HCT116 (cell line): ENCODE data around the gene PCNX1. TPM values are rescaled to one million over a fixed set of nuclear protein-coding genes. Genes with fewer than 3 reads are reported as not detected.

ENCODE experiments used
- ATAC-seq: fragments of 200-7000 bp; cut with Tn5 transposase; 2 replicates; pipeline ENCODE4 v1.9.1; 2020; ENCODE audit warnings: mild to moderate bottlenecking, moderate library complexity
- BruUV-seq: library from RNA; stranded (reverse); fragments of 400-500 nt; replicated peaks from 2 replicates; lab custom pipeline; 2021; lab: Mats Ljungman, UMichigan
- CTCF ChIA-PET: fragments of 300-600 bp; sonication (Branson Sonifier 250); formaldehyde crosslinking; loops from one replicate; lab custom pipeline; 2021; ENCODE audit warnings: antibody characterized with exemption; lab: Charles Lee
- POLR2A ChIA-PET: fragments of 300-600, 350-600 bp; sonication (Branson Sonifier 250); formaldehyde crosslinking; loops from one replicate; lab custom pipeline; 2021; ENCODE audit warnings: antibody characterized with exemption; lab: Charles Lee
- RAD21 ChIA-PET, 2 experiments: fragments of 300-600 bp; sonication (Branson Sonifier 250); formaldehyde crosslinking; loops; one replicate each; lab custom pipeline; 2023; ENCODE audit warnings: low total read pairs in 2 of 2; ENCODE audit not compliant: uncharacterized antibody in 2 of 2, unreplicated experiment in 2 of 2, low non-redundant PET in 1 of 2; lab: Charles Lee
- DNase-seq: peaks from one replicate; pipeline ENCODE4 v3.0.0-alpha.2; 2010; ENCODE audit warnings: low read depth, low spot score
- H2AFZ ChIP-seq: fragments of 200-600 bp; shearing (Covaris generic), sonication (generic); 2 replicates; pipeline ENCODE4 v1.6.1; 2017; ENCODE audit warnings: low read depth, mixed run types, mixed read lengths, antibody characterized with exemption, low read length; ENCODE audit not compliant: poor library complexity, severe bottlenecking
- H3K27ac ChIP-seq: 2 replicates; pipeline ENCODE4 v1.5.1; 2012; ENCODE audit warnings: low read depth, low read length
- H3K27me3 ChIP-seq: fragments of 200-600 bp; sonication (generic); 2 replicates; pipeline ENCODE4 v1.6.1; 2016; ENCODE audit warnings: mixed run types, low read length, mixed read lengths; ENCODE audit not compliant: insufficient read depth
- H3K36me3 ChIP-seq, 2 experiments: fragments of 200-500 bp in 1 of 2; fragments of 200-600 bp in 1 of 2; sonication (Bioruptor generic) in 1 of 2; sonication (generic) in 1 of 2; 2 replicates each; pipeline versions ENCODE4 v1.5.1 to v1.6.1; 2014 to 2016; ENCODE audit warnings: low read length in 2 of 2, inconsistent platforms in 1 of 2, mixed read lengths in 1 of 2, mixed run types in 1 of 2; ENCODE audit not compliant: insufficient read depth in 2 of 2, control insufficient read depth in 1 of 2
- H3K4me1 ChIP-seq, 2 experiments: fragments of 200-600 bp in 1 of 2; sonication (generic) in 1 of 2; 2 replicates each; pipeline versions ENCODE4 v1.5.1 to v1.6.1; 2012 to 2017; ENCODE audit warnings: low read length in 2 of 2, inconsistent platforms in 1 of 2, mild to moderate bottlenecking in 1 of 2, mixed read lengths in 1 of 2, mixed run types in 1 of 2, moderate library complexity in 1 of 2; ENCODE audit not compliant: insufficient read depth in 2 of 2, control insufficient read depth in 1 of 2
- H3K4me2 ChIP-seq: fragments of 200-600 bp; sonication (generic); 2 replicates; pipeline ENCODE4 v1.6.1; 2017; ENCODE audit warnings: mixed run types, low read length, mixed read lengths
- H3K4me3 ChIP-seq, 2 experiments: fragments of 200-600 bp in 1 of 2; sonication (generic) in 1 of 2; replicated peaks in 1 of 2; 2 replicates each; pipeline ENCODE4 v1.5.1; 2011 to 2016; ENCODE audit warnings: low read length in 2 of 2, control low read depth in 1 of 2, low read depth in 1 of 2, mild to moderate bottlenecking in 1 of 2, mixed read lengths in 1 of 2, mixed run types in 1 of 2
- H3K79me2 ChIP-seq: fragments of 200-600 bp; sonication (generic); 2 replicates; pipeline ENCODE4 v1.6.1; 2017; ENCODE audit warnings: mild to moderate bottlenecking, mixed run types, low read length, moderate library complexity, mixed read lengths; ENCODE audit not compliant: insufficient read depth
- H3K9ac ChIP-seq: fragments of 200-600 bp; sonication (generic); 2 replicates; pipeline ENCODE4 v1.6.1; 2016; ENCODE audit warnings: low read length, mixed read lengths
- H3K9me2 ChIP-seq: fragments of 200-600 bp; sonication (generic), shearing (Covaris generic); 2 replicates; pipeline ENCODE4 v1.6.1; 2017; ENCODE audit warnings: mixed run types, mild to moderate bottlenecking, moderate library complexity; ENCODE audit not compliant: insufficient read depth
- H3K9me3 ChIP-seq, 2 experiments: fragments of 200-500 bp in 1 of 2; fragments of 200-600 bp in 1 of 2; sonication (Bioruptor generic) in 1 of 2; sonication (generic) in 1 of 2; 2 replicates each; pipeline ENCODE4 v1.6.1; 2014 to 2017; ENCODE audit warnings: low read length in 2 of 2, mixed read lengths in 2 of 2, inconsistent platforms in 1 of 2, low read depth in 1 of 2, mild to moderate bottlenecking in 1 of 2, mixed run types in 1 of 2, moderate library complexity in 1 of 2; ENCODE audit not compliant: control insufficient read depth in 1 of 2, insufficient read depth in 1 of 2
- H4K20me1 ChIP-seq: fragments of 200-600 bp; sonication (generic), shearing (Covaris generic); 2 replicates; pipeline ENCODE4 v1.6.1; 2017; ENCODE audit warnings: mixed run types, mild to moderate bottlenecking, moderate library complexity; ENCODE audit not compliant: insufficient read depth
- CEBPB ChIP-seq: IDR thresholded peaks from 2 replicates; pipeline ENCODE4 v1.6.1; 2012; ENCODE audit warnings: low read depth
- EZH2 ChIP-seq: fragments of 200-600 bp; sonication (generic); IDR thresholded peaks from 2 replicates; pipeline ENCODE4 v1.6.1; 2017; ENCODE audit warnings: antibody characterized with exemption, mixed run types
- FOSL1 ChIP-seq: IDR thresholded peaks from 2 replicates; pipeline ENCODE4 v1.6.1; 2012; ENCODE audit warnings: low read depth
- JUND ChIP-seq: IDR thresholded peaks from 2 replicates; pipeline ENCODE4 v1.6.1; 2012
- MAX ChIP-seq: IDR thresholded peaks from 2 replicates; pipeline ENCODE4 v1.6.1; 2012
- RAD21 ChIP-seq: IDR thresholded peaks from 2 replicates; pipeline ENCODE4 v1.6.1; 2012; ENCODE audit warnings: low read depth, mild to moderate bottlenecking
- TCF7L2 ChIP-seq: IDR thresholded peaks from 2 replicates; pipeline ENCODE4 v1.7.0; 2011; ENCODE audit warnings: borderline replicate concordance, inconsistent platforms; ENCODE audit not compliant: insufficient read depth, insufficient read length; ENCODE audit errors: extremely low read depth
- intact Hi-C: fragments of 100-400 bp; cut with micrococcal nuclease; formaldehyde crosslinking; loops from 2 replicates; pipeline ENCODE4 v1.10.0; 2022
- total RNA-seq: library from RNA; stranded (reverse); gene quantifications from one replicate; pipeline ENCODE4 v1.2.1, GENCODE V29; 2021; ENCODE audit not compliant: unreplicated experiment
- TF ChIP-seq, protein P1 (sequence below): IDR thresholded peaks from 2 replicates; pipeline ENCODE4 v1.6.1; 2012; ENCODE audit warnings: low read depth

Gene PCNX1
- total RNA-seq, 1 experiment from 2014 or later = 52.2 TPM

GRCh38 chr14:70987041-70987440 lies 79.8 kb downstream of the PCNX1 start (continued):
- TF ChIP-seq, protein P1, sequence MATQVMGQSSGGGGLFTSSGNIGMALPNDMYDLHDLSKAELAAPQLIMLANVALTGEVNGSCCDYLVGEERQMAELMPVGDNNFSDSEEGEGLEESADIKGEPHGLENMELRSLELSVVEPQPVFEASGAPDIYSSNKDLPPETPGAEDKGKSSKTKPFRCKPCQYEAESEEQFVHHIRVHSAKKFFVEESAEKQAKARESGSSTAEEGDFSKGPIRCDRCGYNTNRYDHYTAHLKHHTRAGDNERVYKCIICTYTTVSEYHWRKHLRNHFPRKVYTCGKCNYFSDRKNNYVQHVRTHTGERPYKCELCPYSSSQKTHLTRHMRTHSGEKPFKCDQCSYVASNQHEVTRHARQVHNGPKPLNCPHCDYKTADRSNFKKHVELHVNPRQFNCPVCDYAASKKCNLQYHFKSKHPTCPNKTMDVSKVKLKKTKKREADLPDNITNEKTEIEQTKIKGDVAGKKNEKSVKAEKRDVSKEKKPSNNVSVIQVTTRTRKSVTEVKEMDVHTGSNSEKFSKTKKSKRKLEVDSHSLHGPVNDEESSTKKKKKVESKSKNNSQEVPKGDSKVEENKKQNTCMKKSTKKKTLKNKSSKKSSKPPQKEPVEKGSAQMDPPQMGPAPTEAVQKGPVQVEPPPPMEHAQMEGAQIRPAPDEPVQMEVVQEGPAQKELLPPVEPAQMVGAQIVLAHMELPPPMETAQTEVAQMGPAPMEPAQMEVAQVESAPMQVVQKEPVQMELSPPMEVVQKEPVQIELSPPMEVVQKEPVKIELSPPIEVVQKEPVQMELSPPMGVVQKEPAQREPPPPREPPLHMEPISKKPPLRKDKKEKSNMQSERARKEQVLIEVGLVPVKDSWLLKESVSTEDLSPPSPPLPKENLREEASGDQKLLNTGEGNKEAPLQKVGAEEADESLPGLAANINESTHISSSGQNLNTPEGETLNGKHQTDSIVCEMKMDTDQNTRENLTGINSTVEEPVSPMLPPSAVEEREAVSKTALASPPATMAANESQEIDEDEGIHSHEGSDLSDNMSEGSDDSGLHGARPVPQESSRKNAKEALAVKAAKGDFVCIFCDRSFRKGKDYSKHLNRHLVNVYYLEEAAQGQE = no peak
- no peak for TF ChIP-seq FOSL1
- no peak for TF ChIP-seq RAD21

DNA sequence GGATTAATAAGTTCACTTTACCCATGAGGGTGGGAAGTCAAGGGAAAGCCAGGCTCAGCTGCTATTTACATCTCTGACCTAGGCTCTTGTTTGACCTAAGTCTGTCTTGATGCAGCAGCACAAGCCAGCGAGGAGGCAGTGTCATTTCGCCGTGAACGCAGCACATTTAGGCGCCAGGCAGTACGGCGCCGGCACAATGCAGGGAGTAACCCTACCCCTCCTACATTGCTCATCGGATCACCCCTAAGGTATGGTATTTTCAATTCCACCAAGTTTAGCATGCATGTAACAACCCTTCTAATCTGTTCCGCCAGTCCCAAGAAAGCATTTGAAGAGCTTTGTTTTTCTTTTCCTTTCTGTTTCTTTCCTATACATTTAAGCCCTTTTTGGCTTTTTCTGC lies 81.2 kb downstream of the PCNX1 start:
- Histone ChIP-seq H3K4me2 (no peak overlapping the region), H2AFZ (no peak overlapping the region), H3K36me3 (no peaks in the 10 kb centered on the region), H3K9me2 (no peaks in the 10 kb centered on the region), H3K4me3 (no peak overlapping the region), H3K9ac (no peak overlapping the region), H3K79me2 (peaks cover 30% of the 10 kb centered on the region), H3K9me3 (no peaks in the 10 kb centered on the region), H3K27ac (no peak overlapping the region), H3K4me1 (no peaks in the 10 kb centered on the region), H3K27me3 (no peaks in the 10 kb centered on the region), H4K20me1 (no peaks in the 10 kb centered on the region)
- POLR2A ChIA-PET = no interaction called here
- TF ChIP-seq TCF7L2 = no peak
- no peak for TF ChIP-seq CEBPB
- TF ChIP-seq JUND = no peak
- no peak for TF ChIP-seq EZH2
- TF ChIP-seq MAX = no peak
- CTCF ChIA-PET = no interaction called here
- ATAC-seq (no peak), DNase-seq (no peak)
- intact Hi-C loops = no loop called here
- RAD21 ChIA-PET = no interaction called here
- no TSS peak for BruUV-seq
